Naive B cell (primary cell): Measurements from ENCODE around the gene PTGDS. TPM values are rescaled to one million over a fixed set of nuclear protein-coding genes. Genes with fewer than 3 reads are reported as not detected.
A peak's percentile ranks its signal among the peaks of the same experiment; 100 is the strongest.

ENCODE experiments used
- ATAC-seq, 2 donors: fragments of 150-1000 bp; cut with Tn5 transposase; 2 replicates each; pipeline ENCODE4 v1.10.0; 2021; ENCODE audit warnings: low read depth in 2 of 2, mild to moderate bottlenecking in 2 of 2, moderate library complexity in 2 of 2
- DNase-seq: peaks from one replicate; pipeline ENCODE4 v3.0.0; 2022
- H3K27ac Mint-ChIP-seq, 6 donors: one replicate each; pipeline ENCODE4 v1.8.0; 2020 to 2022; ENCODE audit warnings: mild to moderate bottlenecking in 6 of 6, mixed read lengths in 6 of 6, moderate library complexity in 5 of 6, inconsistent platforms in 2 of 6
- H3K27me3 Mint-ChIP-seq, 3 donors: one replicate each; pipeline ENCODE4 v1.8.0; 2021 to 2022; ENCODE audit warnings: mixed read lengths in 3 of 3, mild to moderate bottlenecking in 1 of 3
- H3K36me3 Mint-ChIP-seq, 2 donors: one replicate each; pipeline ENCODE4 v1.8.0; 2020 to 2022; ENCODE audit warnings: mixed read lengths in 2 of 2, inconsistent platforms in 1 of 2, mild to moderate bottlenecking in 1 of 2
- H3K4me1 Mint-ChIP-seq, 3 donors: one replicate each; pipeline ENCODE4 v1.8.0; 2020 to 2022; ENCODE audit warnings: mixed read lengths in 3 of 3, inconsistent platforms in 1 of 3, mild to moderate bottlenecking in 1 of 3, moderate library complexity in 1 of 3
- H3K4me3 Mint-ChIP-seq, 8 donors: one replicate each; pipeline ENCODE4 v1.8.0; 2020 to 2022; ENCODE audit warnings: mild to moderate bottlenecking in 8 of 8, mixed read lengths in 8 of 8, moderate library complexity in 8 of 8, inconsistent platforms in 2 of 8
- H3K9me3 Mint-ChIP-seq, 7 donors: one replicate each; pipeline ENCODE4 v1.8.0; 2020 to 2022; ENCODE audit warnings: mixed read lengths in 7 of 7, mild to moderate bottlenecking in 5 of 7, inconsistent platforms in 2 of 7, moderate library complexity in 1 of 7
- polyA plus RNA-seq, 6 donors: library from polyadenylated mRNA; unstranded; fragments of 300-500 nt; fragmentation: Illumina TruSeq; gene quantifications; one replicate each; pipeline ENCODE4 v1.2.3, GENCODE V29; 2021; ENCODE audit warnings: low read depth in 6 of 6

Gene PTGDS
- polyA plus RNA-seq, 6 donors from 2014 or later: 0.41 to 1.4 TPM; not detected in 4

DNA sequence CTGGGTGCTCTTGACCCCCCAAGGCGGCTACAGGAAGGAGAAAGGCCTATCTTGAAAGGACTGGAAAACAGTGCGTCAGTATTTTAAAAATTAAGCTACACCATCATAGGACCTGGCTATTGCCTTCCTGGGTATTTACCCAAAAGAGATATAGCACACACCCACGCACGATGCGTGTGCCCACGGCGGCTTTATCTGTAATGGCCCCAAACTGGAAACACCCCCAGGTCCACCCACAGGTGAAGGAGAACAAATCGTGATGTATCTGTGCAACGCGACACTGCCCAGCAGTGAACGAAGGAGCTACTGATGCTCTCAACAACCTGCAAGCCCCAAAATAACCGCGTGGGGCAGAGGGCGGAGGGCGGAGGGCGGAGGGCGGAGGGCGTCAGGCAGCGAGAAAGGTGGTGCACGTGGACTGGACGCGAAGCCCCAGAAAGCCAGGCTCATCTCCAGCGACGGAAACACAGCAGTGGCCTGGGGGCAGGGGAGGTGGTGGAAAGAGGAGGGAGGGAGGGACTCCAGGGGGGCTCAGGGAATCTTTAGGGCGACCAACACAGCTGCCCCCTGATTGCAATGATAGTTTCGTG, 12.4 kb upstream of the PTGDS start:
- peaks cover 8 to 13% (median 9%) of the 10 kb centered on the region in 3 donors for H3K4me1 Mint-ChIP-seq
- peaks cover 9 to 21% (median 11%) of the 10 kb centered on the region in 3 donors for H3K27me3 Mint-ChIP-seq
- H3K9me3 Mint-ChIP-seq: no peaks in the 10 kb centered on the region
- no peak for DNase-seq
- ATAC-seq: no peak
- H3K36me3 Mint-ChIP-seq: no peaks in the 10 kb centered on the region
- H3K4me3 Mint-ChIP-seq: no peak overlapping the region
- no peak overlapping the region for H3K27ac Mint-ChIP-seq

DNA sequence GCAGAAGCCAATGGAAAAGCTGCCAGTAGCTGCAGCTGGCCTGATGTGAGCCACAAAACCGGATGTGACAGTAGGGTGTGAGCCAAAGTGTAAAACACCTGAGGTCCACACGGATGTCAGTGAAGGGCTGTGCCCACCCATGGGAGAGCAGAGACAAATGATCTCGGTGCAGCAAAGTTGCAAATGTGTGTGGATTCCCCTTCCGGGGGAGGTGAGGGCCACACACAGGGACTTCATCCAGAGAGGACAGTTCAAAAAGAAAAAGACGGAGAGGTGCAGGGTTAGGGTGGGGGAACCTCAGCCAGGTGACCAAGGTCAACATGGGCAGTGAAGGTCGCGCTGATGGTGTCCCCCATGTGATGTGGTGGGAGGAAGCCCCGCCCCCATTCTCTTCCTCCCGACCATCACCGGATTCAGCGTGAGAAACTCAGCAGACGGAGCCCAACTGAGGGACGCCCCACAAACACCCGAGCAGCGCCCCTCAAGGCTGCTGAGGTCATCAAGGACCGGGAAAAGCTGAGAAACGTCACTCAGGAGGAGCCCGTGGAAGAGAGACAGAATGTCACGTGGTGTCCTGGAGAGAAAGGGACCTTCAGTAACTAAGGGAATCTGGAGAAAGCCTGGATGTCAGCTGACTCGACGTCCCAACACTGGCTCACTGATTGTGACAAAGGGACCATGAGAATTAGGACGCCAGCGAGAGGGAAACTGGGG, 11.4 kb upstream of the PTGDS start:
- H3K9me3 Mint-ChIP-seq: no peaks in the 10 kb centered on the region
- H3K36me3 Mint-ChIP-seq: no peaks in the 10 kb centered on the region
- DNase-seq: no peak
- H3K27ac Mint-ChIP-seq: peak overlapping the region in 1 of 6 donors; percentile 15
- peaks cover 8 to 13% (median 9%) of the 10 kb centered on the region in 3 donors for H3K4me1 Mint-ChIP-seq
- ATAC-seq: peak in 1 of 2 donors; percentile 81
- H3K27me3 Mint-ChIP-seq: peaks cover 9 to 27% (median 11%) of the 10 kb centered on the region in 3 donors
- H3K4me3 Mint-ChIP-seq: peak overlapping the region; percentile 1 to 76 (median 40)

DNA sequence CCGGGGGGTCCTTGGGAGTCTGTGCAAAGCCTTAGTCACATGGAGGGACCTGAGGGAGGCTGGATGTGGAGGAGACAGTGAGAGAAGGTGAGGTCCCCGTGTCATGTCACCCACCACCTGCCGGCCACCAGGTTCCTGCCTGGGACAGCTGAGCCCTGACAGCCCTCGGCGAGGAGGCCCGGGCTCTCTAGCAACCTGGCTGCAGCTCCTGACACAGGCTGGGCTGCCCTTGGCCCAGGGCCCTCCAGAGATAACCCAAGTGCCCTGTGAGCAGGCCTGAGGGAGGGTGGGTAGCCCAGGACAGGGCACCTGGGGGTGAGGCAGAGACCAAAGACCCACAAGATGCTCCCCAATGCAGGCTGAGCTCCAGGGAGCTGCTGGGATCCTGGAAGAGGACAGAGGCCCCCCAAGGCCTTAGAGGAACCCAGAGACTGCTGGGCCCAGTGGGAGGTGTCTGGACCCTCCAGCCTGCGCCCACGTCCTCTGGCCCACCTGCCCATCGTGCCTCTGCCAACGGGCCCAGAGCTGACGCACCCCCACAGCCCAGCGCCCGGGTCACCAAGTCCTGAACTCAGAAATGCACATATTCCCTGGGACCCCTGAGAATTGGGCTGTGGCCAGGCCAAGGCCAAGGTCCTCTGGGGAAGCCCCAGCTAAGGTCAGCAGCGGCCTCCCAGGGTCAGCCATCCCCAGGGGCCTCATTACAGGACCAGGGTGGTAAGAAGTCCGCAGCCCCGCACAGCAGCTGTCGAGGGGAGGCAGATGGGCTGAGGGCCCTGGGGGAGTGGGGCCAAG, 8.8 kb upstream of the PTGDS start:
- Mint-ChIP-seq H3K27ac (no peak overlapping the region), H3K27me3 (peaks cover 8 to 20% (median 9%) of the 10 kb centered on the region in 3 donors), H3K4me3 (no peak overlapping the region), H3K4me1 (peaks cover 8 to 13% (median 9%) of the 10 kb centered on the region in 3 donors), H3K36me3 (no peaks in the 10 kb centered on the region), H3K9me3 (no peaks in the 10 kb centered on the region)
- no peak for DNase-seq
- ATAC-seq: no peak

DNA sequence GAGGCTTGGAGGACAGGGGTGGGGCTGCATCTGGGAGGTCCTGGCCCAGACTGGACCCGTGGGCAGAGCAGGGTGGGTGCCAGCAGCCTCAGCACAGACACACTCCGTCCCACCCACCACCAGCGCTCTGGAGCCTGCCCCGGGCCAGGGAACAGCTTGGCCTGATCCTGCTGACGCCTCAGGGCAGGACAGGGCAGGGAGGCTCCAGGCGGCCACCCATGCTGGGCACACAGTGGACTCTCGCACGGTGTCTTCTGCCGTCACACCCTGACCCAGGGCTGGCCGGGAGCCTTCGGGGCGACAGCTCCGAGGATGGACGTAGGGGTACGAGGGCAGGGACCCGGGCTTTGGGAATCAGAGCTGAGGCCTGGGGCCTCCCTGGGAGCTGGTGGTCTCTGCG, 8.2 kb upstream of the PTGDS start:
- peaks cover 8 to 20% (median 9%) of the 10 kb centered on the region in 3 donors for H3K27me3 Mint-ChIP-seq
- H3K27ac Mint-ChIP-seq: no peak overlapping the region
- DNase-seq (no peak), ATAC-seq (no peak)
- no peaks in the 10 kb centered on the region for H3K36me3 Mint-ChIP-seq
- H3K4me1 Mint-ChIP-seq: peaks cover 8 to 13% (median 9%) of the 10 kb centered on the region in 3 donors
- H3K9me3 Mint-ChIP-seq: no peaks in the 10 kb centered on the region
- no peak overlapping the region for H3K4me3 Mint-ChIP-seq

DNA sequence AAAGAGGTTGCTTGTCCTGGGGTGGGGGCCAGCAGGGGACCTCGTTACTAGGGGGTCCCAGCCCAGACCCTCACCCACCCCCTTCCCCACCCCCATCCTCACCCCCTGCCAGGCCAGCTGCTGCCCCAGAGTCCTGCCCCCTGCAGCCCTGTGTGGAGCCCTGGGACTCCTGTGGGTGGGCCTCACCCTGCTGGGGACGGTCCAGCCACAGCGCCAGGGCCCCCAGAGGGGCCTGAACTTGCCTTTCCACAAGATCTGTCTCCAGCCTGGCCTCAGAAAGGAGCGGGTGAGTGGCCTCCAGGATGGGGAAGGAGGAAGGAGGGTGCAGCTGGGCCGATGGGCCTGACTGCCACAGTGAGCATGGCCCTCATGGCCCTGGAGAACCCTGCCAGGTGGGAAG, 7.5 kb upstream of the PTGDS start:
- Mint-ChIP-seq H3K4me1 (peaks cover 8 to 13% (median 9%) of the 10 kb centered on the region in 3 donors), H3K27ac (no peak overlapping the region)

DNA sequence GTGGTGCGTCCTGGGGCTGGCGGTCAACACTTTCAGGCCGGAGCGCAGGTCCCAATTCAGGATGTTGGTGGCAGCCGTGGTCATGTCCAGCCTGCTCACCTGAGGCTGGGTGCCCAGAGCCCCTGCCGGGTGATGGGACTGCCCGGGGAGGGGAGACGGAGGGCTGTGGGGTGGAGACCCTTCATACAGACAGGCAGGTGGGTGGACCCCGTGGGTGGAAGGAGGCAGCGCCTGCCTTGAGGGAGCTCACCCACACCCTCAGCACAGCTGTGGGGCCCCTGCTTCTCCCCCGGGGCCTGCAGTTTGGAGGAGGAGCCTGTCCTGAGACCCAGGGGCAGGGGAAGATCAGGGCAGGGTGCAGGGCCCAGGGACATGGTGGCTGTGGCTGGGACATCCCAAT, 6.9 kb upstream of the PTGDS start:
- no peak overlapping the region for H3K27ac Mint-ChIP-seq

More for the DNA sequence above, 7.5 kb upstream of the PTGDS start:
- ATAC-seq (no peak), DNase-seq (no peak)
- H3K9me3 Mint-ChIP-seq: no peaks in the 10 kb centered on the region
- H3K36me3 Mint-ChIP-seq: no peaks in the 10 kb centered on the region
- H3K27me3 Mint-ChIP-seq: peaks cover 8 to 20% (median 9%) of the 10 kb centered on the region in 3 donors
- no peak overlapping the region for H3K4me3 Mint-ChIP-seq

DNA sequence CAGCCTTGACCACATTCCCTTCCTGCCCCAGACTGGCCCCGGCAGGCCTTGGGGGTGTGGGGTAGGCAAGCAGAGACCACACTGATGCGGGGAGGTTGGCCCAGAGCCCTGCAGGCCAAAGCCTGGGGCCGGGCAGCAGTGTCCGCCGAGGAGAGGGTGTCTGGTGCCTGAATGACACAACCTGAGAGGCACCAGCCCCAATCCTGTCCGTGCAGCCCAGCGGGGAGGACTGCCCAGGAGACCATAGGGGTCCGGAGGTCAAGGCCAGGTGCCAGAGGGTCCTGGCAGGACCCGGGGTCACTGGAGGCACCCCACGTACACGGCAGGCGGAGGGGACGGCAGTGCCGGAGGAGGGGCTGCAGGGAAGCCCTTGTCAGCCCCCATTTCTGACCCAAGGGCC, 5.6 kb upstream of the PTGDS start:
- Mint-ChIP-seq H3K27ac (no peak overlapping the region), H3K36me3 (no peaks in the 10 kb centered on the region), H3K4me1 (no peaks in the 10 kb centered on the region), H3K9me3 (no peaks in the 10 kb centered on the region), H3K4me3 (no peak overlapping the region), H3K27me3 (peaks cover 4 to 26% (median 8%) of the 10 kb centered on the region in 3 donors)
- no peak for ATAC-seq
- DNase-seq: no peak

More for the DNA sequence above, 6.9 kb upstream of the PTGDS start:
- no peaks in the 10 kb centered on the region for H3K9me3 Mint-ChIP-seq
- H3K4me3 Mint-ChIP-seq: no peak overlapping the region
- ATAC-seq (no peak), DNase-seq (no peak)
- H3K36me3 Mint-ChIP-seq: no peaks in the 10 kb centered on the region
- peaks cover 8 to 13% (median 9%) of the 10 kb centered on the region in 3 donors for H3K4me1 Mint-ChIP-seq
- H3K27me3 Mint-ChIP-seq: peaks cover 8 to 24% (median 9%) of the 10 kb centered on the region in 3 donors

DNA sequence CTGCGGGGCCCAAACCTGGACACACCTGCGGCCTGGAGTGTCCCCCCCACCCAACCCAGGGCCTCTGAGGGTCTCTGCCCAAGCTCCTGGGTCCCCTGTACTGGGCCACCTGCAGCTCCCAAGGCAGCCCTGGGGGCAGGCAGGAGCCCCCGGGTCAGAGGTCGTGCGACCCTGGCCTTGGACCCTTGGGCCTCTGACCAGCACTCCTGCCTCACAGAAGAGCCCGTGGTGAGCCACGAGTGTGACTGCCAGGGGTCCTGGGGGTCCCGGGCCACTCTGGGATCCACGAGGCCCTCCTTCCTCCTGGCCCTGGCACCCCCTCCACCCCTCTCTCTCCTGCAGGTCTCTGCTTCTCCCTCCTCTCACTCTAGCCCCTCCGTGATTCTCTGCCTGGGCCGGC, 5.0 kb upstream of the PTGDS start:
- no peaks in the 10 kb centered on the region for H3K36me3 Mint-ChIP-seq
- H3K4me3 Mint-ChIP-seq: no peak overlapping the region
- DNase-seq: no peak
- H3K4me1 Mint-ChIP-seq: no peaks in the 10 kb centered on the region
- H3K27ac Mint-ChIP-seq: no peak overlapping the region
- no peak for ATAC-seq
- H3K9me3 Mint-ChIP-seq: no peaks in the 10 kb centered on the region
- H3K27me3 Mint-ChIP-seq: peaks cover 4 to 32% (median 13%) of the 10 kb centered on the region in 3 donors

DNA sequence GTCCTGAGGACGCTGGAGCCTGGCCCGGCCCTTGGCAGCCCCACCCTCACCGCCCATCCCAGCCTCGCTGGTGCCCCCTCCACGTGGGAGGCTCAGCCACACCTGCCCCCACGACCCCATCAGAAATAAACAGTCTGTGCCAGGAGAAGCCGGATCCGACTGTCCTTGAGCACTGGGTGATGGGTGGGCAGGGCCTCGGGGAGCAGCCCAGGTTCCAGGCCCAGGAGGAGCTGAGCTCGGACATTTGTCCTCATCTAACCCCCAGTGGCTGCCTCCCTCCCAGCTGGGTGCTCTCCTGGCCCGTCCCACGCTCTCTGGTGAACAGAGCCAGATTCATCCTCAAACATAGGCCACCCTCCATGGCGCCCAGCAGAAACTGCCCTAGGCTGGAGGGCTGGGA, 4.6 kb upstream of the PTGDS start:
- H3K4me1 Mint-ChIP-seq: no peaks in the 10 kb centered on the region
- H3K27ac Mint-ChIP-seq: no peak overlapping the region
- no peak for ATAC-seq
- H3K4me3 Mint-ChIP-seq: no peak overlapping the region
- peaks cover 4 to 36% (median 15%) of the 10 kb centered on the region in 3 donors for H3K27me3 Mint-ChIP-seq
- no peaks in the 10 kb centered on the region for H3K36me3 Mint-ChIP-seq
- H3K9me3 Mint-ChIP-seq: no peaks in the 10 kb centered on the region
- no peak for DNase-seq

DNA sequence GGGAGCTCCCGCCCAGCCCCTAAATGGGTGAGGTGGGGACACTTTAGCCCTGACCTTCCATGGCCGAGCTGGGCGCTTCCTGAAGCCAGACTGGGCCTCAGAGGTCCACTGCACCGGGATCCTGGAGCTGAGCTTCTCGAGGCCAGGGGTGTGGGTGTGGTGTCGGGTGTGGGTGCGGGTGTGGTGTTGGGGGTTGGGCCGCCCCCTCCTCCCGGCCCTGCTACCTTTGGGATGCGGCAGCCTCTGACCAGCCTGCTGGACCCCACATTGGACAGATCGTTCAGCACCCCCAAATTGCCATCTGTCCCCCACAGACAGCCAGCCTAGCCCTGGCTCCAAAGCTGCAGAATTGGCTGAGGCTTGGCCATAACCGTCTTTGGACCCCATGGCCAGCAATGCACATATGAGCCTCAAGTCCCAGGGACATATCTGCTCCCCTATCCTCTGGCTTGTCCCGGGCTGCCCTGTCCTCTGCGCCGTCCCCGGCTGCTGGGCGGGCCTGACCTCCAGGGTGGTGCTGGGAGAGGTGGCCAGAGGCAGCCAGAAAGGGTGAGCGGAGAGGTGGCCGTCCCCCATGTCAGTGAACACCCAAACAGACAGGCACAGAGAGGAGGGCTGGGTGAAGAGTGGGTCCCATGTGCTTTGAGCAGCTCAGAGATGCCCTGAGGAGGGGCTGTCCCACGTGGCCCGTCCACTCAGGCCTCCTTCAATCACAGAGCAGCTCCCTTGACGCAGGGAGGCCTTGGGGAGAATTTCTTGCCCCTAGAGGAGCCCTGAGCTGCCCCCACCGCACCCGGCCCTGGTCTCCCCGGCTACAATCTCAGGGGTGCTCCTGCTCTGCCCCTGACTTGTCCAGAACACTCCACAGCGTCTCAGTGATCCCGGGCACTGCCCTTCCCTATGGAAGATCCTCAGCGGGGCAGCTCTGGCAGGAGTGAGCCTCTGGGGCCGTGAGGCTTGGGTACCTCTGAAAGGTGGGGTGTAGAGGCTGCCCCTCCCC, 3.4 kb upstream of the PTGDS start:
- no peaks in the 10 kb centered on the region for H3K9me3 Mint-ChIP-seq
- ATAC-seq: no peak
- no peaks in the 10 kb centered on the region for H3K36me3 Mint-ChIP-seq
- no peak for DNase-seq
- no peaks in the 10 kb centered on the region for H3K4me1 Mint-ChIP-seq
- peaks cover 4 to 37% (median 15%) of the 10 kb centered on the region in 3 donors for H3K27me3 Mint-ChIP-seq
- no peak overlapping the region for H3K4me3 Mint-ChIP-seq
- H3K27ac Mint-ChIP-seq: peak overlapping the region in 1 of 6 donors; percentile 56

DNA sequence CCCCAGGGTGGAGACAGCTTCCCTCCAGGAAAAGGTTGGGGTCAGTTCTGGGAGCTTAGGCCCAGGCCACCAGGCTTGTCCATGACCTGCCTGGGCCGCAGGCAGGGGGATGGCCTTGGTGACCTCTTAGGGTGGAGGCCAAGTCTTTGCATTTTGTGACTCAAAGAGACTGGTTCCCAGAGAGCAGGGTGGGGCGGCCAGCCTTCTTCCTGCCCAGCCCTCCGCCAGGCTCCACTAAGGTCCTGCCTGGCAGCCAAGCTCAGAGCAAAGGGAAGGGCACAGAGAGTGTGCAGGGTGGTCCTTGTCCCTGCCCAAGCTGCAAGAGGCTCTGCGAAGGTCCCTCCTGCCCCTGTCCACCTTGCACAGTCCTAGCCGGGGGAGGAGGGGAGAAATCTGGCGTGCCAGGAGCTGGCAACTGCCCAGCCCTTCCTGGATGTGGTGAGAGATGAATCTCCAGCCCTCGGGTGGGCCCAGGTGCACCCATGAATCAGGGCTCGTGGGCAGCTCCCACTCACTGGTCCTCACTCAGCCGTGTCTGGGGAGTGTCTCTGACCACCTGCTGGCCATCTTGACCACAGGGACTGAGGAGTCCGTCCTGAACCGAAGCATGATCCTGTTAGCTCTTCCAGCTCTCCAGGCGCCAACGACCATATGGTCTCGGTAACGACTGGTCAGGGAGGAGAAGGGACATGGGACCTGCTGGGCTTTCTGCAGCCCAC, 2.3 kb upstream of the PTGDS start:
- Mint-ChIP-seq H3K27ac (peak overlapping the region in 1 of 6 donors; percentile 42), H3K4me3 (no peak overlapping the region), H3K27me3 (peaks cover 4 to 41% (median 15%) of the 10 kb centered on the region in 3 donors), H3K9me3 (no peaks in the 10 kb centered on the region), H3K4me1 (no peaks in the 10 kb centered on the region), H3K36me3 (no peaks in the 10 kb centered on the region)
- no peak for DNase-seq
- no peak for ATAC-seq

DNA sequence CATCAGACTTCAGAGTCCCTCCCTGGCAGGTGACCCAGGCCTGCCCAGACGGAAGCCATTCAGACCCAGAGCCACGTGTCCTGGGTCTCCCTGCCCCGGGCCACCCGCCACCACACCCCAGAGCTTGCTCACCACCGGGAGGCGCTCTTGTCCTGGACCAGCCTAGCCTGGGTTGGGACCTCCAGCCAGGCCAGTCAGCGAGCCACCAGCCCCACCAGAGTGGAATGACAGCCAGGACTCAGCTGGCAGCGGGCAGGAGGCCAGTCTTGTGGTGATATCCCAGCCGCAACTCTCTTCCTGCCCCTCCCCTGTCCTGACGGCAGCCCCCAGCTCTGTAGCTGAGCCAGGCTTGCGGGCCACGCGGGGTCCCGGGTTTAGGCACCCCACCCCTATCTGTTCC, 1.7 kb upstream of the PTGDS start:
- Mint-ChIP-seq H3K36me3 (no peaks in the 10 kb centered on the region), H3K9me3 (no peaks in the 10 kb centered on the region), H3K27ac (peak overlapping the region in 1 of 6 donors; percentile 42), H3K27me3 (peaks cover 4 to 41% (median 22%) of the 10 kb centered on the region in 3 donors), H3K4me3 (peak overlapping the region in 1 of 8 donors; percentile 25), H3K4me1 (no peaks in the 10 kb centered on the region)
- ATAC-seq (peak in 1 of 2 donors; percentile 22), DNase-seq (no peak)
